Prostate gland (tissue), 2 donors: ENCODE measurements around the gene PHF21B.

Source experiments
- POLR2AphosphoS5 ChIP-seq: sonication (generic); formaldehyde crosslinking; IDR thresholded peaks from one replicate; pipeline ENCODE4 v1.6.1; 2017; ENCODE audit warnings: antibody characterized with exemption
- TF ChIP-seq, protein P1 (sequence below), 4 experiments: fragments of 200-600 bp in 2 of 4; fragments of 450-650 bp in 2 of 4; sonication (generic) in 2 of 4; IDR thresholded peaks; 1 replicate in 3 of 4; 2 replicates in 1 of 4; pipeline ENCODE4 v1.5.1; 2016 to 2019; ENCODE audit warnings: antibody characterized with exemption in 4 of 4, mild to moderate bottlenecking in 2 of 4, moderate library complexity in 2 of 4

DNA sequence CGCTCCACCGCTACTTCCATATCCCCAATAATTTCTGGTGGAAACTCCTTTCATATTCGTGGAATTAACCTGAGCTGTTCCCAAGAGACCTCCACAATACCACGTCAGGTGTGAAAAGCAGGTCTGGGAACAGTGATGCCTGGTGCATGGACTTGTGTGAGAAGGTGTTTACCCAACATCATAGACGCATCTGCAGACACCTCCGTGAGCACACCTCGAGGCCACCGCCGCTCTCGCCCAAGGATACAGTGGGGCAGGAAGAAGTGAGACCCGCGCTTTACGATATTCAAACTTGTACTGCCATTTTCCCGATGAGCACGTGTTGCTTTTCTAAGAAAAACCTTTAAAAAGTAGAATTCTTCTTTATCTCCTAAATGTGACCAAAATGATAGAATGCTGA lies 8.2 kb downstream of the PHF21B start:
- TF ChIP-seq POLR2AphosphoS5, result no peak
- TF ChIP-seq, protein P1, sequence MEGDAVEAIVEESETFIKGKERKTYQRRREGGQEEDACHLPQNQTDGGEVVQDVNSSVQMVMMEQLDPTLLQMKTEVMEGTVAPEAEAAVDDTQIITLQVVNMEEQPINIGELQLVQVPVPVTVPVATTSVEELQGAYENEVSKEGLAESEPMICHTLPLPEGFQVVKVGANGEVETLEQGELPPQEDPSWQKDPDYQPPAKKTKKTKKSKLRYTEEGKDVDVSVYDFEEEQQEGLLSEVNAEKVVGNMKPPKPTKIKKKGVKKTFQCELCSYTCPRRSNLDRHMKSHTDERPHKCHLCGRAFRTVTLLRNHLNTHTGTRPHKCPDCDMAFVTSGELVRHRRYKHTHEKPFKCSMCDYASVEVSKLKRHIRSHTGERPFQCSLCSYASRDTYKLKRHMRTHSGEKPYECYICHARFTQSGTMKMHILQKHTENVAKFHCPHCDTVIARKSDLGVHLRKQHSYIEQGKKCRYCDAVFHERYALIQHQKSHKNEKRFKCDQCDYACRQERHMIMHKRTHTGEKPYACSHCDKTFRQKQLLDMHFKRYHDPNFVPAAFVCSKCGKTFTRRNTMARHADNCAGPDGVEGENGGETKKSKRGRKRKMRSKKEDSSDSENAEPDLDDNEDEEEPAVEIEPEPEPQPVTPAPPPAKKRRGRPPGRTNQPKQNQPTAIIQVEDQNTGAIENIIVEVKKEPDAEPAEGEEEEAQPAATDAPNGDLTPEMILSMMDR (IDR thresholded peaks at IDR 0.05), result no peak
